ENCODE measurements around the gene WBP1L.

Gene WBP1L

GRCh38 chr10:102761981-102762380, 18.2 kb downstream of the WBP1L start:
- no peak for DNase-seq

GRCh38 chr10:102762401-102763015, 18.8 kb downstream of the WBP1L start:
- no peak for DNase-seq

GRCh38 chr10:102763037-102763607, 19.4 kb downstream of the WBP1L start:
- no peak for DNase-seq

- DNase-seq = no peak
Measured at GRCh38 chr10:102764470-102765161, 20.9 kb downstream of the WBP1L start.

GRCh38 chr10:102765336-102765735, 21.6 kb downstream of the WBP1L start:
- no peak for DNase-seq

GRCh38 chr10:102767428-102768160, 23.8 kb downstream of the WBP1L start:
- no peak for DNase-seq

GRCh38 chr10:102769375-102770107, 25.8 kb downstream of the WBP1L start:
- DNase-seq = no peak

- no peak for DNase-seq
Measured at GRCh38 chr10:102770108-102770482, 26.3 kb downstream of the WBP1L start.

GRCh38 chr10:102770792-102771191, 27.0 kb downstream of the WBP1L start:
- DNase-seq = no peak

- no peak for DNase-seq
Measured at GRCh38 chr10:102773320-102773719, 29.6 kb downstream of the WBP1L start.

- DNase-seq = peak; percentile 61
Measured at GRCh38 chr10:102773986-102774385, 30.2 kb downstream of the WBP1L start.

- no peak for DNase-seq
Measured at GRCh38 chr10:102775201-102775934, 31.6 kb downstream of the WBP1L start.

GRCh38 chr10:102775935-102776669, 32.4 kb downstream of the WBP1L start:
- DNase-seq = peak; percentile 92

- DNase-seq = peak; percentile 93
Measured at GRCh38 chr10:102776779-102777456, 33.2 kb downstream of the WBP1L start.

GRCh38 chr10:102777711-102778453, 34.1 kb downstream of the WBP1L start:
- peak; percentile 56 for DNase-seq

- no peak for DNase-seq
Measured at GRCh38 chr10:102778781-102779180, 35.0 kb downstream of the WBP1L start.

- no peak for DNase-seq
Measured at GRCh38 chr10:102779680-102780526, 36.2 kb downstream of the WBP1L start.

- DNase-seq = no peak
Measured at GRCh38 chr10:102780527-102780808, 36.7 kb downstream of the WBP1L start.

Data from left hindlimb (tissue), 1 donor.